Endothelial cell of umbilical vein (primary cell): Measurements from ENCODE around the gene TDRD10.

ENCODE experiments used
- CTCF ChIP-seq, 2 donors: IDR thresholded peaks; 1 replicate in 1 of 2; 2 replicates in 1 of 2; pipeline ENCODE4 v1.5.1; 2011; ENCODE audit warnings: low read length in 2 of 2, mild to moderate bottlenecking in 2 of 2, moderate library complexity in 2 of 2, control low read depth in 1 of 2, inconsistent platforms in 1 of 2, low read depth in 1 of 2; ENCODE audit not compliant: insufficient read depth in 1 of 2; ENCODE audit errors: extremely low read depth in 1 of 2
- POLR2A ChIP-seq: IDR thresholded peaks from 2 replicates; pipeline ENCODE4 v1.6.1; 2012; ENCODE audit warnings: low read depth, mild to moderate bottlenecking, control low read depth, low read length

- no peak for TF ChIP-seq POLR2A
- TF ChIP-seq CTCF (IDR thresholded peaks at IDR 0.05; ENCODE audit: extremely low read depth in 1 of 2, insufficient read depth in 1 of 2, low read depth in 1 of 2, low read length in 2 of 2), result no peak
Measured at GRCh38 chr1:154520333-154520732, 18.3 kb downstream of the TDRD10 start.
